ENCODE measurements around the gene TDP1. TPM values are rescaled to one million over a fixed set of nuclear protein-coding genes. Genes with fewer than 3 reads are reported as not detected.
A peak's percentile ranks its signal among the peaks of the same experiment; 100 is the strongest.

The TDP1 gene
- total and polyA plus RNA-seq, 7 donors, result 6.0 to 11.7 (median 6.8) TPM

GRCh38 chr14:89947344-89947743 lies 8.4 kb upstream of the TDP1 start:
- Histone ChIP-seq H3K27me3 (no peaks in the 10 kb centered on the region), H3K36me3 (peaks cover 0 to 12% (median 4%) of the 10 kb centered on the region in 4 donors), H3K9me3 (no peaks in the 10 kb centered on the region), H3K27ac (no peak overlapping the region), H3K4me3 (no peak overlapping the region), H3K4me1 (no peaks in the 10 kb centered on the region)
- intact Hi-C loops (cut with DNase I), result no loop called here
- TF ChIP-seq POLR2A (IDR thresholded peaks at IDR 0.05), result no peak
- TF ChIP-seq EP300 (IDR thresholded peaks at IDR 0.05), result no peak
- TF ChIP-seq POLR2AphosphoS5 (IDR thresholded peaks at IDR 0.05), result no peak
- TF ChIP-seq, protein P1, sequence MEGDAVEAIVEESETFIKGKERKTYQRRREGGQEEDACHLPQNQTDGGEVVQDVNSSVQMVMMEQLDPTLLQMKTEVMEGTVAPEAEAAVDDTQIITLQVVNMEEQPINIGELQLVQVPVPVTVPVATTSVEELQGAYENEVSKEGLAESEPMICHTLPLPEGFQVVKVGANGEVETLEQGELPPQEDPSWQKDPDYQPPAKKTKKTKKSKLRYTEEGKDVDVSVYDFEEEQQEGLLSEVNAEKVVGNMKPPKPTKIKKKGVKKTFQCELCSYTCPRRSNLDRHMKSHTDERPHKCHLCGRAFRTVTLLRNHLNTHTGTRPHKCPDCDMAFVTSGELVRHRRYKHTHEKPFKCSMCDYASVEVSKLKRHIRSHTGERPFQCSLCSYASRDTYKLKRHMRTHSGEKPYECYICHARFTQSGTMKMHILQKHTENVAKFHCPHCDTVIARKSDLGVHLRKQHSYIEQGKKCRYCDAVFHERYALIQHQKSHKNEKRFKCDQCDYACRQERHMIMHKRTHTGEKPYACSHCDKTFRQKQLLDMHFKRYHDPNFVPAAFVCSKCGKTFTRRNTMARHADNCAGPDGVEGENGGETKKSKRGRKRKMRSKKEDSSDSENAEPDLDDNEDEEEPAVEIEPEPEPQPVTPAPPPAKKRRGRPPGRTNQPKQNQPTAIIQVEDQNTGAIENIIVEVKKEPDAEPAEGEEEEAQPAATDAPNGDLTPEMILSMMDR (IDR thresholded peaks at IDR 0.05), result no peak
- DNase-seq, result no peak

- DNase-seq, result no peak
- intact Hi-C loops (cut with DNase I), result loop anchor here (10.0 kb wide), 1 partner anchor 1388 kb away; the partner anchor contains the start of gene ZC3H14
- WGBS, 2 donors, result 87 to 90% methylated on average over 2 of the region's 2 CpGs
Measured at GRCh38 chr14:89952576-89952975, 3.2 kb upstream of the TDP1 start.

GRCh38 chr14:89953602-89954001 lies 2.1 kb upstream of the TDP1 start:
- no peak overlapping the region for H3K4me3 ChIP-seq

More at GRCh38 chr14:89952576-89952975, 3.2 kb upstream of the TDP1 start:
- H3K4me3 ChIP-seq, result no peak overlapping the region
- peaks cover 0 to 24% (median 19%) of the 10 kb centered on the region in 4 donors for H3K4me1 ChIP-seq
- TF ChIP-seq POLR2A (IDR thresholded peaks at IDR 0.05), result no peak
- no peak for TF ChIP-seq POLR2AphosphoS5 (IDR thresholded peaks at IDR 0.05)
- TF ChIP-seq, protein P1 (IDR thresholded peaks at IDR 0.05), result no peak
- TF ChIP-seq EP300 (IDR thresholded peaks at IDR 0.05), result no peak
- no peaks in the 10 kb centered on the region for H3K27me3 ChIP-seq
- H3K27ac ChIP-seq, result no peak overlapping the region
- peaks cover 0 to 12% (median 4%) of the 10 kb centered on the region in 4 donors for H3K36me3 ChIP-seq
- H3K9me3 ChIP-seq, result no peaks in the 10 kb centered on the region

GRCh38 chr14:89954070-89955021 lies 1.4 kb upstream of the TDP1 start, which contains the start of gene EFCAB11:
Gene EFCAB11, minus strand, starts transcription at chr14:89954730. Its CDS starts 70 bp downstream, at chr14:89954660.
- H3K9me3 ChIP-seq, result no peaks in the 10 kb centered on the region
- peaks cover 0 to 27% (median 20%) of the 10 kb centered on the region in 4 donors for H3K4me1 ChIP-seq
- H3K27me3 ChIP-seq, result no peaks in the 10 kb centered on the region
- intact Hi-C loops (cut with DNase I), result loop anchor here (10.0 kb wide), 1 partner anchor 1390 kb away; the partner anchor contains the start of gene ZC3H14
- H3K27ac ChIP-seq, result peak within 1 kb of the TSS; percentile 87 to 98 (median 92)
- H3K4me3 ChIP-seq, result peak within 1 kb of the TSS; percentile 67 to 94 (median 76)
- WGBS, 2 donors, result 2% methylated on average over 44 of the region's 44 CpGs
- H3K36me3 ChIP-seq, result peaks cover 0 to 5% (median 2%) of the 10 kb centered on the region in 4 donors
- DNase-seq, result peak; percentile 99
- TF ChIP-seq POLR2AphosphoS5 (IDR thresholded peaks at IDR 0.05), result peak in 3 of 4 donors; percentile 56 to 60 (median 59)
- TF ChIP-seq POLR2A (IDR thresholded peaks at IDR 0.05), result no peak
- TF ChIP-seq EP300 (IDR thresholded peaks at IDR 0.05), result no peak
- TF ChIP-seq, protein P1 (IDR thresholded peaks at IDR 0.05), result no peak

More at GRCh38 chr14:89953602-89954001, 2.1 kb upstream of the TDP1 start:
- intact Hi-C loops (cut with DNase I), result loop anchor here (10.0 kb wide), 1 partner anchor 1389 kb away; the partner anchor contains the start of gene ZC3H14
- TF ChIP-seq EP300 (IDR thresholded peaks at IDR 0.05) (no peak), POLR2A (IDR thresholded peaks at IDR 0.05) (no peak), POLR2AphosphoS5 (IDR thresholded peaks at IDR 0.05) (no peak)
- TF ChIP-seq, protein P1 (IDR thresholded peaks at IDR 0.05), result no peak
- Histone ChIP-seq H3K27me3 (no peaks in the 10 kb centered on the region), H3K27ac (no peak overlapping the region), H3K36me3 (peaks cover 0 to 12% (median 4%) of the 10 kb centered on the region in 4 donors), H3K4me1 (peaks cover 0 to 27% (median 20%) of the 10 kb centered on the region in 4 donors), H3K9me3 (no peaks in the 10 kb centered on the region)
- no peak for DNase-seq
- 46 to 54% methylated on average over 1 of the region's 1 CpG for WGBS, 2 donors
